HCT116 (cell line): ENCODE results near the gene CTSH.

Experiments
- EZH2 ChIP-seq: fragments of 200-600 bp; sonication (generic); IDR thresholded peaks from 2 replicates; pipeline ENCODE4 v1.6.1; 2017; ENCODE audit warnings: antibody characterized with exemption, mixed run types
- POLR2AphosphoS5 ChIP-seq: IDR thresholded peaks from 2 replicates; pipeline ENCODE4 v1.6.1; 2011; ENCODE audit warnings: mild to moderate bottlenecking, low read depth, low read length, moderate library complexity
- ZNF274 ChIP-seq: fragments of 200-500 bp; sonication (Bioruptor generic); IDR thresholded peaks from 2 replicates; pipeline ENCODE4 v1.6.1; 2014; ENCODE audit warnings: mild to moderate bottlenecking, low read depth, low read length, inconsistent platforms
- TF ChIP-seq, protein P1 (sequence below), 3 experiments: fragments of 200-600 bp in 1 of 3; sonication (generic) in 1 of 3; IDR thresholded peaks in 2 of 3; conservative IDR thresholded peaks in 1 of 3; 2 replicates each; pipeline ENCODE4 v1.5.1; 2012 to 2017; ENCODE audit warnings: low read depth in 2 of 3, low read length in 2 of 3, antibody characterized with exemption in 1 of 3, borderline replicate concordance in 1 of 3, control low read depth in 1 of 3, mild to moderate bottlenecking in 1 of 3, mixed read lengths in 1 of 3, mixed run types in 1 of 3, moderate library complexity in 1 of 3; ENCODE audit not compliant: insufficient read depth in 1 of 3
- TF ChIP-seq, protein P2 (sequence below): IDR thresholded peaks from 2 replicates; pipeline ENCODE4 v1.6.1; 2012

DNA sequence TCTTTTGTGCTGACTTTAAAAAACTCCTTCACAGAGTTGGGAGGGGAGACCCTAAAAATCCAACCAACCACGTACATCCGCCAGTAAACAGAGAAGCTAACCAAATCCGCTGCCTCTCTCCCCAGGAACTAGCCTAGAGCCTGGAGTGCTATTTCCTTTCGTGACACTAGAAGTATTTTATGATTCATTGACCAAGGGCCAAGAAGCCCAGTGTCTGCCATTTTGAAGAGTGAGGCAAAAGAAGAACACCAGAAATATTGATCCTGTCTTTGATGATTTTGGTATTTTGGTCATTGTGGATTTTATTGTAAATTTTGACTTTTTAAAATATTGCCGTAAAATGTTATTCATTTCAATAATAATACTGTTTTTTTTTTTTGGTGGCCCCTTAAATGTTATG is 10.5 kb upstream of the CTSH start:
- TF ChIP-seq ZNF274, result no peak
- TF ChIP-seq, protein P1, sequence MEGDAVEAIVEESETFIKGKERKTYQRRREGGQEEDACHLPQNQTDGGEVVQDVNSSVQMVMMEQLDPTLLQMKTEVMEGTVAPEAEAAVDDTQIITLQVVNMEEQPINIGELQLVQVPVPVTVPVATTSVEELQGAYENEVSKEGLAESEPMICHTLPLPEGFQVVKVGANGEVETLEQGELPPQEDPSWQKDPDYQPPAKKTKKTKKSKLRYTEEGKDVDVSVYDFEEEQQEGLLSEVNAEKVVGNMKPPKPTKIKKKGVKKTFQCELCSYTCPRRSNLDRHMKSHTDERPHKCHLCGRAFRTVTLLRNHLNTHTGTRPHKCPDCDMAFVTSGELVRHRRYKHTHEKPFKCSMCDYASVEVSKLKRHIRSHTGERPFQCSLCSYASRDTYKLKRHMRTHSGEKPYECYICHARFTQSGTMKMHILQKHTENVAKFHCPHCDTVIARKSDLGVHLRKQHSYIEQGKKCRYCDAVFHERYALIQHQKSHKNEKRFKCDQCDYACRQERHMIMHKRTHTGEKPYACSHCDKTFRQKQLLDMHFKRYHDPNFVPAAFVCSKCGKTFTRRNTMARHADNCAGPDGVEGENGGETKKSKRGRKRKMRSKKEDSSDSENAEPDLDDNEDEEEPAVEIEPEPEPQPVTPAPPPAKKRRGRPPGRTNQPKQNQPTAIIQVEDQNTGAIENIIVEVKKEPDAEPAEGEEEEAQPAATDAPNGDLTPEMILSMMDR (IDR thresholded peaks at IDR 0.05 in 2 of 3, conservative IDR thresholded peaks at IDR 0.05 in 1 of 3; ENCODE audit: borderline replicate concordance in 1 of 3, insufficient read depth in 1 of 3, low read depth in 2 of 3, low read length in 2 of 3), result no peak
- no peak for TF ChIP-seq POLR2AphosphoS5
- TF ChIP-seq EZH2, result no peak
- TF ChIP-seq, protein P2, sequence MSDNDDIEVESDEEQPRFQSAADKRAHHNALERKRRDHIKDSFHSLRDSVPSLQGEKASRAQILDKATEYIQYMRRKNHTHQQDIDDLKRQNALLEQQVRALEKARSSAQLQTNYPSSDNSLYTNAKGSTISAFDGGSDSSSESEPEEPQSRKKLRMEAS, result no peak
